Right atrium auricular region (tissue), 2 donors: ENCODE data around the gene ZNF669. TPM values are rescaled to one million over a fixed set of nuclear protein-coding genes. Genes with fewer than 3 reads are reported as not detected.

Experiments used
- DNase-seq: peaks from one replicate; pipeline ENCODE4 v3.0.0-alpha.2; 2019; ENCODE audit warnings: low spot score
- H3K27ac ChIP-seq, 2 donors: fragments of 200-600 bp; sonication (generic); 1 replicate in 1 of 2; 2 replicates in 1 of 2; pipeline ENCODE4 v1.5.1; 2016 to 2019
- H3K27me3 ChIP-seq, 2 donors: fragments of 200-600 bp; sonication (generic); one replicate each; pipeline versions ENCODE4 v1.5.1 to v1.6.0; 2017 to 2019
- H3K36me3 ChIP-seq: fragments of 200-600 bp; sonication (generic); one replicate; pipeline ENCODE4 v1.5.1; 2016
- H3K4me1 ChIP-seq, 2 donors: fragments of 200-600 bp; sonication (generic); one replicate each; pipeline versions ENCODE4 v1.5.1 to v1.6.0; 2017 to 2019
- H3K4me3 ChIP-seq, 2 donors: fragments of 200-600 bp; sonication (generic); 1 replicate in 1 of 2; 2 replicates in 1 of 2; pipeline ENCODE4 v1.5.1; 2017 to 2019; ENCODE audit warnings: mild to moderate bottlenecking in 1 of 2, moderate library complexity in 1 of 2
- H3K9me3 ChIP-seq, 2 donors: fragments of 200-600 bp; sonication (generic); one replicate each; pipeline ENCODE4 v1.5.1; 2019
- CTCF ChIP-seq, 2 donors: fragments of 200-600 bp; sonication (generic); IDR thresholded peaks; one replicate each; pipeline ENCODE4 v1.5.1; 2019; ENCODE audit warnings: antibody characterized with exemption in 2 of 2
- total RNA-seq, 2 donors: library from RNA; depleted of rRNA; stranded (reverse); fragments of >200 nt; gene quantifications; one replicate each; pipeline ENCODE4 v1.1.0, GENCODE V29; 2016

ZNF669 gene
- total RNA-seq, 2 donors from 2014 or later: 3.2 to 3.6 TPM

GRCh38 chr1:247089616-247090375 is 14.4 kb downstream of the ZNF669 start:
- no peak overlapping the region for H3K4me3 ChIP-seq
- H3K9me3 ChIP-seq: no peaks in the 10 kb centered on the region
- TF ChIP-seq CTCF (IDR thresholded peaks at IDR 0.05): no peak
- no peaks in the 10 kb centered on the region for H3K36me3 ChIP-seq
- no peak overlapping the region for H3K27ac ChIP-seq
- no peaks in the 10 kb centered on the region for H3K4me1 ChIP-seq
- no peak for DNase-seq
- no peaks in the 10 kb centered on the region for H3K27me3 ChIP-seq

GRCh38 chr1:247088967-247089366 is 15.2 kb downstream of the ZNF669 start:
- Histone ChIP-seq H3K9me3 (no peaks in the 10 kb centered on the region), H3K4me1 (no peaks in the 10 kb centered on the region), H3K27ac (no peak overlapping the region), H3K4me3 (no peak overlapping the region), H3K36me3 (no peaks in the 10 kb centered on the region), H3K27me3 (no peaks in the 10 kb centered on the region)
- no peak for TF ChIP-seq CTCF (IDR thresholded peaks at IDR 0.05)
- DNase-seq: no peak

GRCh38 chr1:247087256-247087655 is 16.9 kb downstream of the ZNF669 start:
- Histone ChIP-seq H3K36me3 (no peaks in the 10 kb centered on the region), H3K4me1 (no peaks in the 10 kb centered on the region), H3K9me3 (no peaks in the 10 kb centered on the region), H3K27ac (no peak overlapping the region), H3K4me3 (no peak overlapping the region), H3K27me3 (no peaks in the 10 kb centered on the region)
- no peak for TF ChIP-seq CTCF (IDR thresholded peaks at IDR 0.05)
- DNase-seq: no peak

GRCh38 chr1:247085310-247085709 is 18.8 kb downstream of the ZNF669 start:
- Histone ChIP-seq H3K9me3 (no peaks in the 10 kb centered on the region), H3K4me3 (no peak overlapping the region), H3K27ac (no peak overlapping the region), H3K27me3 (no peaks in the 10 kb centered on the region), H3K4me1 (no peaks in the 10 kb centered on the region), H3K36me3 (no peaks in the 10 kb centered on the region)
- DNase-seq: no peak
- TF ChIP-seq CTCF (IDR thresholded peaks at IDR 0.05): no peak

- H3K27ac ChIP-seq: no peak overlapping the region
- H3K27me3 ChIP-seq: no peaks in the 10 kb centered on the region
- H3K4me1 ChIP-seq: peaks cover 0 to under 1% of the 10 kb centered on the region in 2 donors
- H3K36me3 ChIP-seq: no peaks in the 10 kb centered on the region
- no peak overlapping the region for H3K4me3 ChIP-seq
- H3K9me3 ChIP-seq: no peaks in the 10 kb centered on the region
- no peak for TF ChIP-seq CTCF (IDR thresholded peaks at IDR 0.05)
- no peak for DNase-seq
These were observed 19.4 kb downstream of the ZNF669 start for GRCh38 chr1:247084771-247085170.
